ENCODE results near the gene ZNF117. TPM values are rescaled to one million over a fixed set of nuclear protein-coding genes. Genes with fewer than 3 reads are reported as not detected.
A peak's percentile ranks its signal among the peaks of the same experiment; 100 is the strongest.
"Not testable (repeated sequence)": the region's sequence is repeated elsewhere in the genome, so short reads cannot be mapped to it uniquely, and the experiment has no call there.

Gene ZNF117
- total RNA-seq, 1 donor from 2014 or later = 45.7 TPM

DNA sequence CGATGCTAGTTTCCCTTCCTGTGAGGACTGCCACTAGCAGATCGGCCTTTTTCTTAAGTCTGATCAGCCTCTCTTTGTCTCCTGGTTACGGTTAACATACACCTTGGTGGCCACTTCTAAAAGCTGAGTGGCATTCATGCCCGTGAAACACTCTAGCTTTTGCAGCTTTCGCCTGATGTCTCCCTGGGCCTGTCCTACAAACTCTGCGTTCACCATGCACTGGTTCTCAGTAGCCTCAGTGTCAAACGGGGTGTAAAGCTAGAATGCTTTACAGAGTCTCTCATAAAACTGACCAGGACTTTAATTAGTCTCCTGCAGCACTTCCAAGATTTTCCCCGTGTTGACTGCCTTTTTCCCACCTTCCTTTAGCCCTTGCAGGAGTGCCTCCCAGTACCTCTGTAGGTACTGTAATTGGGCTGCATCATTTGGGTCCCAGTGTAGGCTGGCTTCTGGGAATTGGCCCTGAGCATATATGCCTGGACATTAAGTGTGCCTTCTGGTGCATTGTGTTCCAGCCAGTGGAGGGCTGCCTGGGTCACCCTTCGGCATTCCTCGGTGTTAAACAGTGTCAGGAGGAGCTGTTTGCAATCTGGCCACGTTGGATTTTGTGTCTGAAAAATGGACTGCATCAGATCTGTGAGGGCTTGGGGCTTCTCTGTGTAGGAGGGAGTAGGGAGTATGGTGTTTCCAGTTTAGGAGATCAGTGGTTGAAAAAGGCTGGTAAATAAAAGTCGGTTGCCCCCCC lies 6.5 kb upstream of the ZNF117 start:
- FAIRE-seq (no peak), DNase-seq (ENCODE audit: low spot score in 2 of 2) (no peak)

DNA sequence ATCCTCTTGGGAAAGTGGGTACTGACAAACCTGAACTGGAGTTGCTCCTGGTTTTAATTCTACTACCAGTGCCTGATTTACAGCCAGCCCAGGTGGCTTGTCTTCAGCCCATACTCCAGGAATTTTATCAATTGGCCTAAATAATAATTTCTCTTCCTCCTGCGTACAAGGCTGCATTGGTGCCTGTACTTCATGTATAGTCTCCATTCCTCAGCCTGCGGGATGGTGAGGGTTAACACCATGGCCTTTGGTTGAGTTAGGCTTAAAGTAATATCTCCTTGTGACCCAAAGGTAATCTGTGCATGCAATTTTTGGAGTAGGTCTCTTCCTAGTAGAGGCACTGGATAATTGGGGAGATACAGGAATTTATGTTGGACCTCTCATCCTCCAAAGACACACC lies 5.5 kb upstream of the ZNF117 start:
- DNase-seq (ENCODE audit: low spot score in 2 of 2) = no peak
- no peak for FAIRE-seq

DNA sequence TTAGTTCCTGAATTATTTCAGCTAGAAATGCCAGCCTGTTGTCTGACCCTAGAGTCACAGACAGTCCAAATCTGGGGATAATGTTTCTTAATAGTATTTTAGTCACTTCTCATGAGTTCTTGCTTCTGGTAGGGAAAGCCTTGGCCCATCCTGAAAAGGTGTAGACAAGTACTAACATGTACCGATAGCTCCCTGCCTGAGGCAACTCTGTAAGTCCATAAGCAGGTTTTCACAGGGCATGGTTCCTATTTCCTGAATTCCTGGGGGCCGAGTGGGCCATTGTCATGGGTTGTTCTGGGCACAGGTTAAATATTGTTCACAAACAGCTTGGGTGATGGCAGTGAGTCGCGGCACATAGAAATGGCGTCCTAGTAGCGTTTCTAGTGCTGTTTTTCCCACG lies 3.1 kb upstream of the ZNF117 start:
- DNase-seq (ENCODE audit: low spot score in 2 of 2) (no peak), FAIRE-seq (no peak)

DNA sequence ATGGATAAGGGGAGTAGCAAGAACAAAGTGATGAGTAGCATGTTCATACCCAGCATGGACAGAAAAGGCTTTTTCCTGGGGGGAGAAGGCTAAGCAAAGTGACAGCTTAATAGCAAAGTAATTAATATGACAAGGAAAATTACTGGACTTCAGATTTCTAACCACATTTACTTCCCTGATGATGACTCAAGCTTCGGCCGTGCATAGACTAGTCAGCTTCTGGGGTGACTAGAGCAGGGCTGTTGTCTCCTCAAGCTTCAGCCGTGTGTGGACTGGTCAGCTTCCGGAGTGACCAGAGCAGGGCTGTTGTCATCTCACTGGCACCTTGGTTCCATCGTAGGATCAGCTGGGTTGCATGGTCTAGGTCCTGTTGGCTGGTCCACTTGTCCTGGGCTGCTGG lies 2.1 kb upstream of the ZNF117 start:
- DNase-seq (ENCODE audit: low spot score in 2 of 2) = no peak
- no peak for FAIRE-seq

DNA sequence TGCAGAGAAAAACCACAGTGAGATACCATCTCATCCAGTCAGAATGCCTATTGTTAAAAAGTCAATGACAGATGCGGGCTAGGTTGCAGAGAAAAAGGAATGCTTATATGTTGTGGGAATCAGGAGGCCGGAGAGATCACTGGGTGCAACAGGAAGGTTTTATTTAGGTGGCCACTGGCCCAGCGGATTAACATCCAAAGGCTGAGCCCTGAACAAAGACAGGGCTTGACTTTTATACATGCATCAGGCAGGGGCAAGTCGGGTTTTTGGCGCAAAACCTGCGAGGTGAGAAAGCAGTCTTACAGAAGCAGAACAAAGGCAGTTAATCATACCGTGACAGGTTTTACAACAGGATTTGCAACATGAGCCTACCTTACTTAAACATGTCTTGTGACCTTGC lies 620 bp downstream of the ZNF117 start:
- DNase-seq (ENCODE audit: low spot score in 2 of 2) = no peak
- FAIRE-seq = no peak

DNA sequence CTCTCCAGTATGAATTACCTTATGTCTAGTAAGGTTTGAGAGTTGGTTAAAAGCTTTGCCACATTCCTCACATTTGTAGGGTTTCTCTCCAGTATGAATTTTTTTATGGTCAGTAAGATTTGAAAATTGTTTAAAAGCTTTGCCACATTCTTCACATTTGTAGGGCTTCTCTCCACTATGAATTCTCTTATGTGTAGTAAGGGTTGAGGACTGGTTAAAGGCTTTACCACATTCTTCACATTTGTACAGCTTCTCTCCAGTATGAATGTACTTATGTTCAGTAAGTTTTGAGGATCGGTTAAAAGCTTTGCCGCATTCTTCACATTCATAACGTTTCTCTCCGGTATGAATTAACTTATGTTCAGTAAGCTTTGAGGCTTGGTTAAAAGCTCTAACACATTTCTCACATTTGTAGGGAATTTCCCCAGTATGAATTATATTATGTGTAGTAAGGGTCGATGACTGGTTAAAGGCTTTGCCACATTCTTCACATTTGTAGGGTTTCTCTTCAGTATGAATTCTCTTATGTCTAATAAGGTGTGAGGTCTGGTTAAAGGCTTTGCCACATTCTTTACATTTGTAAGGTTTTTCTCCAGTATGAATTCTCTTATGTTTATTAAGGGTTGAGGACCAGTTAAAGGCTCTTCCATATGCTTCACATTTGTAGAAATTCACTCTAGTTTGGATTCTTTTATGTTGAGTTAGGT lies 12.2 kb downstream of the ZNF117 start:
- FAIRE-seq (no peak), DNase-seq (ENCODE audit: low spot score in 2 of 2) (no peak)

DNA sequence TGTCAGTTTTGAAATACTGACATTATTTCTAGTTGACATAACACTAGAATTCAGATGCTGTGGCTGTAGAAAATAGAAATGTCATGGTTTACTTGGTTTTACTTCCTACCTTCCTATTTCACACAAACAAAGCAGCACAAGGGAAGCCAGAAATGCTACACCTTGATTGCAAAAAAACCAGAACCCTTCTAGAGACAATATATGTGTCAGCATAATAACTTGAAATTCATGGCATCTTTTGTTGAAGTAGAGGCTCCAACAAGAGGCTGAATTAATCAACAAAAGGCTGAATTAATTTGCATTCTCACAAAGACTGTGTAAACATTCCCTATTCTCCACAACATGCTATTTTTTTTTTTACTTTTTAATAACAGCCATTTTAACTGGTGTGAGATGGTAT lies 25.2 kb downstream of the ZNF117 start:
- FAIRE-seq = no peak
- no peak for DNase-seq (ENCODE audit: low spot score in 2 of 2)

DNA sequence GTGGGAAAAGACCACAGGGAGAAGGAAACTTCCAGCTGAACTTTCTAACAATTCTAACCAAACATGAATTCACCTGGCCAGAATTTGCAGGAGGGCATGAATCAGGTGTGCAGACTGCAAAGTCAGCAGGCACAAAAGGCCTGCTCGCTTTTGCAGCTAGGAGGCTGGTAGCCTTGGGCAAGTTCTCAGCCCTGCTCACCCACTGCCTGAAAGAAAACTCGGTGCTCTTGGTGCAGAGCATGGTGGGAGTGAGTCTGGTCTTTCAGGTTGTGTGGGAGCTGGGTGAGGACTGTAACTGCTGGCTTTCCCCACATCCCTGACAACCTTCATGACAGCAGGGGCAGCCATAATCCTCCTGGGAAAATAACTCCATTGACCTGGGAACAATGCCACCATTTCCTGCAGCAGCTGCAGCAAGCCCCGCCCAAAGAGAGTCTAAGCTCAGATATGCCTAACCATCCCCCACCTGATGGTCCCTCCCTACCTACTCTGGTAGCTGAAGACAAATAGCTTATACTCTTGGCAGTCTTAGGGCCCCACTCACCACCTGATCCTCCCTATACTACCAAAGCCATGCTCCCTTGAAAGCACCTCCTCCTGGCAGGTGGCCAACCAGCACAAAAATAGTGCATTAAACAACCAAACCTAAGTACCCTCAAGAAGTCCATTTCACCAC lies 31.6 kb downstream of the ZNF117 start:
- FAIRE-seq (no peak), DNase-seq (ENCODE audit: low spot score in 2 of 2) (no peak)

DNA sequence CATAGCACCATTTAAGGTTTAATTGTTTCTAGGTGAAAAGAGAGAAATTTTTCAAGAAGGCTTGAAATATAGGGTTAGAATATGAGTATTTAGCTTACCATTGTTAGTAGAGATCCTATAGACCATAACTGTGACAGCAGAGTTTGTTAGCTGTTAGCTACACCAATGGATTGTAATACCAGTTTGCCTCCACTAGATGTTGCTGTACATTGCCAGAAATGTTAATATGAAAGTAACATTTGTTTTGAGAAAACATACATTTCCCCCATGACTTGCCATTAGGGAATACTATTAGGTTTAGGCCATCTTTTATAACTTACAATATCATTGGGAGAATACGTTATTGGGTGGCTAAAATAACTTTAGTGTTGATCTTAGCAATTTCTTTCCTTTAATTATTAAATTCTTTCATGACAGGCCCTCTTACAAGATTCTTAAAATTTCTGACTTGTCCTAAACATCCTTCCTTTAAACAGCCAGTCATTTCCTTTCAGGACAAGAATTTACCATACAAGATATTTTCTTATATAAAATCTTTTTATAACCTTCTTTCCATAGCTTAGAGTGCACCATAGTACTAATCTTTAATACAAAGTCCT lies 39.5 kb downstream of the ZNF117 start:
- DNase-seq (ENCODE audit: low spot score in 2 of 2) = peak; percentile 52 to 55
- peak; percentile 39 for FAIRE-seq

DNA sequence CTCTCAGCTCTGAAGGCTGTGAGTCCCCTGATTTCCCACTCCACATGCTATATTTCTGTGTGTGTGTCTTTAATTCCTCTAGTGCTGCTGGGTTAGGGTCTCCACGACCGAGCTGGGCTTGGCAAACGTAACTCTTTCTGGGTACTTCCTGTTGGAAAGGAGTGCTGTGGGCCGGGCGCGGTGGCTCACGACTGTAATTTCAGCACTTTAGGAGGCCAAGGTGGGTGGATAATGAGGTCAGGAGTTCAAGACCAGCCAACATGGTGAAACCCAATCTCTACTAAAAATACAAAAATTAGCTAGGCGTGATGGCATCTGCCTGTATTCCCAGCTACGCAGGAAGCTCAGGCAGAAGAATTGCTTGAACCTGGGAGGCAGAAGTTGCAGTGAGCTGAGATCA lies 40.2 kb downstream of the ZNF117 start:
- FAIRE-seq; DNase-seq (ENCODE audit: low spot score in 2 of 2): not testable (repeated sequence)

DNA sequence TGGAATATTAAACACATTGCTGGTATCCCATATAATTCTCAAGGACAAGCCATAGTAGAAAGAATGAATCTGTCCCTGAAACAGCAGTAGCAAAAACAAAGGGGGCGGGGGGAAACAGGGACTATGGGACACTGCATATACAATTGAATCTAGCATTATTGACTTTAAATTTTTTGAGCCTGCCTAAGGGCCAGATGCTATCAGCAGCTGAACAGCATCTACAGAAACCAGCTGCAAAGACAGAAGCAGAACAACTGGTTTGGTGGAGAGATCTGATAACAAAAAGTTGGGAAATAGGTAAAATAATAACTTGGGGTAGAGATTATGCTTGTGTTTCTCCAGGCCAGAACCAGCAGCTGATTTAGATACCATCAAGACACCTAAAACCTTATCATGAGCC lies 42.1 kb downstream of the ZNF117 start:
- FAIRE-seq; DNase-seq (ENCODE audit: low spot score in 2 of 2): not testable (repeated sequence)

DNA sequence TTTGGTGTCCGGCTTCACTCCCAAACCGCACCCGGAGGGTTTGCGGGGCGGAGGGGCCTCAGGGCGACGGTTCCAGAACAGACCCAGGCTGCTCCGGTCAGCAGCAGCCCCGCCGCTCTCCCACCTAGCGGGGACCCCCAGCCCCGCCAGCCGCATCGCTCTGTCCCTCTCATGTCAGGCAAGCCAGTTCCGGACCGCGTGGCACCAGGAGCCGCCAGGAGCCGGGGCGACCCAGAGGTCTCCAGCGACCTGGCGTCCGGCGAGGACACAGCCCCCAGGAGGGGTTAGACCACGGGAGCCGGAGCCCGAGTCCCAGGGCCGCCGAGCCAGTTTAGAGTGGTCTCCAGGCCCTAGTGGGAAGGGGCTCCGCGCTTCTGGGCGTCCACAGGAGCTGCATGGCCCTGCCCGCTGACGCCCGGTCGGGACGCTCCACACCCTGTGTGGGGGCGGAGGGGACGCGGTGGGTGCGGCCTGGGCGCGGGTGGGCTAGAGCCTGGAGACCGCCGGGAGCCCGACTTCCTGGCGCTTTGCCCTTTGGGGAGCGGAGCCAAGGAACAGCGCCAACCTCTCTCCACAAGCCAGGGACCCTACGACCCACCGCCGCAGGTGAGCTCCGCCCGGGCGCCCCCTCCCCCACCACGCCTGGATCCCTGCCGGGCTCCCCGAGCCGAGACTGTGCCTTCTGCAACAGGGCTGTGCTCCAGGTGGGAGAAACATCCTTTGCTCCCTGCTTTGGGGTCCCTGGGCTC lies 43.4 kb downstream of the ZNF117 start:
- peak in 1 of 2 donors; percentile 27 for DNase-seq (ENCODE audit: low spot score in 2 of 2)
- no peak for FAIRE-seq

DNA sequence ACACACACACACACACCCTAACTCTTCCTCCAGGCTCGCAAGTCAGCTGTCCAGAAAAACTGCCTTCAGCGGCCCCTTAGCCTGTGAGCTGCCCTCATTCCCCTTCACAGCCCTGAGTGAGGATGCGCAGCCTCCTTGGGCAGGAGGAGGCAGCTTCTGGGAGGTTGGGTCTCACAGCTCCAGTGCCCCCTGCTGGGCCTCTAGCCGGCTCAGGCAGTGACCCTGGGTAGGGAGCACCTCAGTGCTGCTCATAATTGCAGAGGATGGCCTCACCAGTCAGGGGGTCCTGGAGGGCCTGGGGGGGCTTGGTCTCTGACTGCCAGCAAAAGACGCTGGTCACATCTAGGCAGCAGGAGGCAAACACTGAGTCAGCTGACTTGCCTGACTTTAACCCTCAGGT lies 44.1 kb downstream of the ZNF117 start:
- FAIRE-seq = no peak

DNA sequence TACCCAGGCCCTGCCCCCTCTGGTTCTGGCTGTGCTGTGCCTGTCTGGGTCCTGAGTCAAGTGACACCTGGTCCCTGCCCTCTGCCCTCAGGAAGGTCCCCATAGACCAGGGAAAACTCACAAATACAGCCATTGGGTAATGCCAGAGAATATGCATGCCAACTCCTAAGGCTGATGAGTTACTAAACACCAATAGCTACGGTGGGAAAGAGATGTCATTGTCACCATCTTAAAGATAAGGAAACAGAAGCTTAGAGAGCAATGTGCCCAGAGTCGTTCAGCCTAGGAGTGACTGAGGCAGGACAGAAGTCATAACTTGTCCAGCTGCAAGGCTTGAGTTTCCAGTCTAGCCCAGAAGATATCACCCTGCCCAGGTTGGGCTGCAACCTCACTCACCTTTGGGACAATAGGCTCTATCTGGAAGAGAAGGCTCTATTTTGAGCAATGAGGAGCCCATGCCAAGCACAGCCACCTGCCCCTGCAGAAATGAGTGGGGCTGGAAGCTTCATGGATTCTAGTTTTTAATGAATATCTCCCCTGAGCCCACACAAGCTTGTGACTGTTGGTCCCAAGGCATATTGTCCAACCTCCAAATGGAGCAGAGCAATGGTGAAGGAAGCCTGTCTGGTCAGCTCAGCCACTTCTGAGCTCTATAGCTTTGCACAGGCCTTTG lies 45.2 kb downstream of the ZNF117 start:
- FAIRE-seq (no peak), DNase-seq (ENCODE audit: low spot score in 2 of 2) (no peak)

More for the DNA sequence above, 44.1 kb downstream of the ZNF117 start:
- DNase-seq (ENCODE audit: low spot score in 2 of 2) = peak in 1 of 2 donors; percentile 18

DNA sequence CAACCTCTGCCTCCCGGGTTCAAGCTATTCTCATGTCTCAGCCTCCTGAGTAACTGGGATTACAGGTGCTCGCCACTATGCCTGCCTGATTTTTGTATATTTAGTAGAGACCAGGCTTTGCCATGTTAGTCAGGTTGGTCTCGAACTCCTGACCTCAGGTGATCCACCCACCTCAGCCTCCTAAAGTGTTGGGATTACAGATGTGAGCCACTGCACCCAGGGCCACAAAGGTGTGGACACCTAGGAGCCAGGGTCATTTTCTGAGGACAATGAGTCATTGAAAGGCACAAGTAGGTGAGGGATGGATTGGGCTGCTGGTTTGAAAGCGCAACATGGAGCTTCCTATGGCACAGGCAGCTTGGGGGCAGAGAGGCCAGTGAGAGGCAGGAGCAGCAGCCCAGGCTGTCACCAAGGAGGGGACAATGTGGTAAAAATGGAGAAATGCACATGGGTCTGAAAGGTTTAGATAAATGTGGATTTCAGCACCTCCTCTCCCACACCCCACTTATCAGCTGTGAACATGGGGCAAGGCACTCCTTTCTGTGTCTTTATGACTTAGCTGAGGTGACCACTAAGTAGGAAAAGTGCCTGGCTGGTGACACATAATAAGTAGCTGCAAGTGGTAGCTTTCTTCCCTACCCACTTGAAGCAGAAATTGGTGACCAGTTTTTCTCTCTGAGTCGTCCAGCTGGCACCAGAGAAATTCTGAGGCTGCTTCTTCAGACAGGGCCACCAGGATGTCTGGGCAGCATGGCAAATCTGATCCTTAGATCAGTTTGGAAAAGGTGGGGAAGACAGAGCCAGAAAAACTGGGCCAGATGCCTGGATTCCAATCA lies 46.0 kb downstream of the ZNF117 start:
- not testable (repeated sequence) for DNase-seq (ENCODE audit: low spot score in 2 of 2); FAIRE-seq

DNA sequence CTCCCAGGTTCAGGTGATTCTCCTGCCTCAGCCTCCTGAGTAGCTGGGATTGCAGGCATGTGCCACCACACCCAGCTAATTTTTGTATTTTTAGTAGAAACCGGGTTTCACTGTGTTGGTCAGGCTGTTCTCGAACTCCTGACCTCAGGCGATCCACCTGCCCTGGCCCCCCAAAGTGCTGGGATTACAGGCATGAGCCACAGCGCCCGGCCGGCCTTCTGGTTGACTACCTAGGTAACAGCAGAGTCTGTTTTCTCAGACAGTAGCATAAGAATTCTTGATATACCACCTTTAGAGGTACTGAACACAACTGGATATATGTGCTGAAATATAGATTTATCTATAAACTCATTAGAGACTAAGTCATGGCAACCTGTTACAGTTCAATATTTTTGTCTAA lies 50.8 kb downstream of the ZNF117 start:
- FAIRE-seq; DNase-seq (ENCODE audit: low spot score in 2 of 2): not testable (repeated sequence)

DNA sequence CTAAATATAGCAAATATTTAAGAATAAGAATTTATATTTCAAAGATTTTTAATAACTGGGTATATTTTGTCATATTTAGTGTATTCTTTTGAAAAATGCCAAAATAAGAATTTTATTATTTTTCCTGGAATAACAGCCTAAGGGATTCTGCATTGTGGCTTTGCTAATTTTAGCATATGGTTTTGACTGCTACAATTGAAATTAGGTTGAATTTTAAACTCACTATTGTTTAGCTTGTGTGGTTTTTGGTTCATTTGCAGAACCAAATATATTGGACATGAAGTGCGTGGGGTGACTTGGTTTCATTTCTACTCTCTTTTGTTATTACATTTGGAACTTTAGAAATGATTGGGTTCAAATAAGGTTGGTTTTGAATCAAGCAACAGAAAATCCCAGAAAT lies 52.3 kb downstream of the ZNF117 start:
- FAIRE-seq (no peak), DNase-seq (ENCODE audit: low spot score in 2 of 2) (no peak)

DNA sequence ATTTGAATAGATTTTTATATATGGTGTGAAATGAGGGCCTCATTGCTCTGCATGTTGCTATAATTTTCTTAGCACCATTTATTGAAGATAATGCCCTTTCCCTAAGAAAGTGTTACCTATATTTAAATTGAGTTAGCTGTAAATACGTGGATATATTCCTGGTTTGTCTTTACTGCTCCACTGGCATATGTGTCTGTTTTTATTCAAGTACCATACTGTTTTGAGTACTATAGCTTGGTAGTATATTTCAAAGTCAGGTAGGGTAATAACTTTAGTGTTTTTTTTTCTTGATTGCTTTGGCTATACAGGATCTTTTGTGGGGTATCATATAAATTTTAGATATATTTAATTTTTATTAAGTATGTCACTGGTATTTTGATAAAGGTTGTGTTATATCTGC lies 56.4 kb downstream of the ZNF117 start:
- no peak for FAIRE-seq

More for the DNA sequence above, 56.4 kb downstream of the ZNF117 start:
- no peak for DNase-seq (ENCODE audit: low spot score in 2 of 2)

Data from frontal cortex (tissue), 4 donors.